ENCODE results near the gene STK11IP.

DNA sequence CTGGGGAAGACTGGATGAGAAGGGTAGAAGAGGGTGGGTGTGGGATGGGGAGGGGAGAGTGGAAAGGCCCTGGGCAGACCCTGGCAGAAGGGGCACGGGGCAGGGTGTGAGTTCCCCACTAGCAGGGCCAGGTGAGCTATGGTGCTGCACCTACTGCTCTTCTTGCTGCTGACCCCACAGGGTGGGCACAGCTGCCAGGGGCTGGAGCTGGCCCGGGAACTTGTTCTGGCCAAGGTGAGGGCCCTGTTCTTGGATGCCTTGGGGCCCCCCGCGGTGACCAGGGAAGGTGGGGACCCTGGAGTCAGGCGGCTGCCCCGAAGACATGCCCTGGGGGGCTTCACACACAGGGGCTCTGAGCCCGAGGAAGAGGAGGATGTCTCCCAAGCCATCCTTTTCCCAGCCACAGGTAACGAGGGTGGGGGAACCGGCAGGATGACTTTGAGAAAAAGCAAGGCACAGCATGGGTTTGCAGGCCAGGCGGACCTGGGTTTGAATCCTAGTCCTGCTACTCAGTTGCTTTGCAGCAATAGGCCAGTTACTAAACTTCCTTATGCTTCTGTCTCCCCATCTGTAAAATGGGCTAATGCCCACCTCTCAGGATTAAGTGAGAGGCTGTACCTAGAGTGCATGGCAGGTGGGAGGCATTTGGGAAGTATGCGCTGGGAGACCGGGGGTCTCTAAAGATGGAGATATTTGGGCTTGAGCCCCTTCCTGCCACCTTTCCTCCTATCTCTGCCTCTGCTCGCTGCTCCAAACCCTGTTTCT, 25.2 kb upstream of the STK11IP start, which contains the start of gene INHA:
- TF ChIP-seq, protein P1, sequence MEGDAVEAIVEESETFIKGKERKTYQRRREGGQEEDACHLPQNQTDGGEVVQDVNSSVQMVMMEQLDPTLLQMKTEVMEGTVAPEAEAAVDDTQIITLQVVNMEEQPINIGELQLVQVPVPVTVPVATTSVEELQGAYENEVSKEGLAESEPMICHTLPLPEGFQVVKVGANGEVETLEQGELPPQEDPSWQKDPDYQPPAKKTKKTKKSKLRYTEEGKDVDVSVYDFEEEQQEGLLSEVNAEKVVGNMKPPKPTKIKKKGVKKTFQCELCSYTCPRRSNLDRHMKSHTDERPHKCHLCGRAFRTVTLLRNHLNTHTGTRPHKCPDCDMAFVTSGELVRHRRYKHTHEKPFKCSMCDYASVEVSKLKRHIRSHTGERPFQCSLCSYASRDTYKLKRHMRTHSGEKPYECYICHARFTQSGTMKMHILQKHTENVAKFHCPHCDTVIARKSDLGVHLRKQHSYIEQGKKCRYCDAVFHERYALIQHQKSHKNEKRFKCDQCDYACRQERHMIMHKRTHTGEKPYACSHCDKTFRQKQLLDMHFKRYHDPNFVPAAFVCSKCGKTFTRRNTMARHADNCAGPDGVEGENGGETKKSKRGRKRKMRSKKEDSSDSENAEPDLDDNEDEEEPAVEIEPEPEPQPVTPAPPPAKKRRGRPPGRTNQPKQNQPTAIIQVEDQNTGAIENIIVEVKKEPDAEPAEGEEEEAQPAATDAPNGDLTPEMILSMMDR (IDR thresholded peaks at IDR 0.05), result no peak
- no peak for TF ChIP-seq POLR2AphosphoS5 (IDR thresholded peaks at IDR 0.05)

Measured in suprapubic skin (tissue), 3 donors.